ENCODE measurements around the gene KDELR1. TPM values are rescaled to one million over a fixed set of nuclear protein-coding genes. Genes with fewer than 3 reads are reported as not detected.

KDELR1 gene
- total and polyA plus RNA-seq, 2 of the 13 experiments (the other 11 are each of a cell fraction or from before 2014, with no cell fraction given): 134 to 185 TPM

- TF ChIP-seq ZBTB1 (CRISPR knock-in tag; IDR thresholded peaks at IDR 0.05; ENCODE audit: borderline replicate concordance): no peak
- no peak for TF ChIP-seq ZBTB8A (CRISPR knock-in tag; IDR thresholded peaks at IDR 0.05; ENCODE audit: borderline replicate concordance, low read depth)
- TF ChIP-seq RNF219 (CRISPR knock-in tag; IDR thresholded peaks at IDR 0.05): no peak
- no peak for TF ChIP-seq RARG (CRISPR knock-in tag; IDR thresholded peaks at IDR 0.05; ENCODE audit: low read depth)
- no peak for TF ChIP-seq SP1 (IDR thresholded peaks at IDR 0.05)
- TF ChIP-seq SP1 (CRISPR knock-in tag; IDR thresholded peaks at IDR 0.05): 0 out of 2 replicates have a peak, but pooled peaks have one; percentile 28
- no peak for TF ChIP-seq TEAD3 (CRISPR knock-in tag; optimal IDR thresholded peaks at IDR 0.05; ENCODE audit: borderline replicate concordance)
- TF ChIP-seq ZNF841 (CRISPR knock-in tag; IDR thresholded peaks at IDR 0.05; ENCODE audit: borderline replicate concordance): no peak
- no peak for TF ChIP-seq PHF5A (CRISPR knock-in tag; IDR thresholded peaks at IDR 0.05; ENCODE audit: low read depth, unreplicated experiment)
- no peak for TF ChIP-seq ZNF777 (CRISPR knock-in tag; IDR thresholded peaks at IDR 0.05)
- no peak for TF ChIP-seq SMAD1 (CRISPR knock-in tag; IDR thresholded peaks at IDR 0.05; ENCODE audit: borderline replicate concordance, low read depth)
- TF ChIP-seq KLF9 (CRISPR knock-in tag; IDR thresholded peaks at IDR 0.05; ENCODE audit: low read depth): no peak
- TF ChIP-seq DPF2 (CRISPR knock-in tag; IDR thresholded peaks at IDR 0.05; ENCODE audit: borderline replicate concordance, low read depth): no peak
- TF ChIP-seq ZNF816 (CRISPR knock-in tag; IDR thresholded peaks at IDR 0.05; ENCODE audit: borderline replicate concordance): no peak
- no peak for TF ChIP-seq ATRX (CRISPR knock-in tag; IDR thresholded peaks at IDR 0.05; ENCODE audit: borderline replicate concordance)
- TF ChIP-seq ATM (IDR thresholded peaks at IDR 0.05; ENCODE audit: borderline replicate concordance): no peak
- TF ChIP-seq TFE3 (CRISPR knock-in tag; IDR thresholded peaks at IDR 0.05): no peak
- no peak for TF ChIP-seq ZNF512B (CRISPR knock-in tag; IDR thresholded peaks at IDR 0.05; ENCODE audit: borderline replicate concordance)
- no peak for TF ChIP-seq ZBTB39 (CRISPR knock-in tag; IDR thresholded peaks at IDR 0.05)
- TF ChIP-seq PLSCR1 (CRISPR knock-in tag; IDR thresholded peaks at IDR 0.05; ENCODE audit: borderline replicate concordance): no peak
- TF ChIP-seq SRY (CRISPR knock-in tag; IDR thresholded peaks at IDR 0.05): no peak
Observed at GRCh38 chr19:48400018-48400742, 8.8 kb upstream of the KDELR1 start (continued).

All from HepG2 (cell line).